Measurements from ENCODE around the gene CHRNA1. TPM values are rescaled to one million over a fixed set of nuclear protein-coding genes. Genes with fewer than 3 reads are reported as not detected.

CHRNA1 gene
- total RNA-seq, 2 experiments from 2014 or later: not detected

Other genes with a start within 250 kb of the CHRNA1 start
- gene WIPF1, start 166.7 kb downstream of the CHRNA1 start, total RNA-seq: 100 to 1,000 TPM; 161 to 188 TPM
- 1 to 10 TPM; 3.8 TPM for gene CHN1, start 240.9 kb upstream of the CHRNA1 start, total RNA-seq

All from activated CD4-positive, alpha-beta T cell treated with anti-CD3 and anti-CD28 coated beads for 36 hours (primary cell).